ENCODE results near the gene PARVB. TPM values are rescaled to one million over a fixed set of nuclear protein-coding genes. Genes with fewer than 3 reads are reported as not detected.

PARVB gene
- total RNA-seq, 1 donor from 2014 or later: 22.1 TPM

DNA sequence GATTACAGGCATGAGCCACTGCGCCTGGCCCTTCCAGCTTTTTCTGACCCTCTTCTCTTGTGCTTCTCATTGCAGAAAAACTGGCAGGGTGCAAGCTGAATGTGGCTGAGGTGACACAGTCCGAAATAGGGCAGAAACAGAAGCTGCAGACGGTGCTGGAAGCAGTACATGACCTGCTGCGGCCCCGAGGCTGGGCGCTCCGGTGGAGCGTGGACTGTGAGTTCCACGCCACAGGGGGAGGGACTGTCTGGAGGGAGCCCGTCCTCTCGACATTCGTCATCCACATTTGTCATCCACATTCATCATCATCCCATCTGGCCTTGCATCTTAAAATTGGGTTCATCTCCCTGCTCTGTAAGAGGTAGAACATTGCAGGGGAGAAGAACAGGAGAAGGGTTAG lies 107.3 kb downstream of the PARVB start:
- no peak overlapping the region for H3K4me3 Mint-ChIP-seq
- DNase-seq (ENCODE audit: low spot score in 2 of 2, unreplicated experiment in 2 of 2): no peak
- no peaks in the 10 kb centered on the region for H3K27me3 Mint-ChIP-seq (ENCODE audit: low read depth)
- H3K4me1 Mint-ChIP-seq: no peaks in the 10 kb centered on the region
- TF ChIP-seq, protein P1, sequence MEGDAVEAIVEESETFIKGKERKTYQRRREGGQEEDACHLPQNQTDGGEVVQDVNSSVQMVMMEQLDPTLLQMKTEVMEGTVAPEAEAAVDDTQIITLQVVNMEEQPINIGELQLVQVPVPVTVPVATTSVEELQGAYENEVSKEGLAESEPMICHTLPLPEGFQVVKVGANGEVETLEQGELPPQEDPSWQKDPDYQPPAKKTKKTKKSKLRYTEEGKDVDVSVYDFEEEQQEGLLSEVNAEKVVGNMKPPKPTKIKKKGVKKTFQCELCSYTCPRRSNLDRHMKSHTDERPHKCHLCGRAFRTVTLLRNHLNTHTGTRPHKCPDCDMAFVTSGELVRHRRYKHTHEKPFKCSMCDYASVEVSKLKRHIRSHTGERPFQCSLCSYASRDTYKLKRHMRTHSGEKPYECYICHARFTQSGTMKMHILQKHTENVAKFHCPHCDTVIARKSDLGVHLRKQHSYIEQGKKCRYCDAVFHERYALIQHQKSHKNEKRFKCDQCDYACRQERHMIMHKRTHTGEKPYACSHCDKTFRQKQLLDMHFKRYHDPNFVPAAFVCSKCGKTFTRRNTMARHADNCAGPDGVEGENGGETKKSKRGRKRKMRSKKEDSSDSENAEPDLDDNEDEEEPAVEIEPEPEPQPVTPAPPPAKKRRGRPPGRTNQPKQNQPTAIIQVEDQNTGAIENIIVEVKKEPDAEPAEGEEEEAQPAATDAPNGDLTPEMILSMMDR (IDR thresholded peaks at IDR 0.05; ENCODE audit: unreplicated experiment): no peak
- peaks cover 18% of the 10 kb centered on the region for H3K9me3 Mint-ChIP-seq
- H3K27ac Mint-ChIP-seq: no peak overlapping the region
- H3K36me3 Mint-ChIP-seq: peaks cover 14% of the 10 kb centered on the region

DNA sequence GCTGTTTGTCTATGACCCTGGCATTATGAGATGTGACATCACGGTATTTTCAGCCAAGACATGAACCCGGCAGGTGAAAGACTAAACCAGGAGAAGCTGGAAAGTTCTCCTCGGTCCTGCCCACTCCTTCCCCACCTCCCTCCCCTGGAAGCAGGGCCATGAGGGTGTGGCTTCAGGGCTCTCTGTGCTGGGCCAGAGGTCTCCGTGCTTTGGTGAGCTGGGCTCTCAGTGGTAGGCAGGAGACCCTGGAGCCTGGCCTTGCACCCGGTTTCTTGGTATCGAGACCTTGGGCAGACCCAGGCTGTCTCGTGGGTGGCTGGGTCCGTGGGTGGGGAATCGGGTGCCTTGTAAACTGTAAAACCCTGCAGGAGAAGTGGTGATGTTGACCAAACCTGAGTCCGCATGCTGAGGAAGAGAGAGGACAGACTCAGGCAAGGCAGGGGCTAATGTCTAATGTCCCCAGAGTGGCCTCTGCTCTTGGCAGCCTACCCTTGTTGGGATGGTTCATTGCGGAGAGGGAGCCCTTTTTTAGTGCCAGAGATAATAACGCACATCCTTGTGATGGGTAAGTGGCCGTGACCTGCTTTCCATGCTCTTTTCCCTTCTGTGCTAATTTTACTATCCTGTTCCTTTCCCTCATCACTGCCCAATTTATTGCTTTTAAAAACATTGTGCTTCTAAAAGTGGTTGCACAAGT lies 108.0 kb downstream of the PARVB start:
- Mint-ChIP-seq H3K27me3 (ENCODE audit: low read depth) (no peaks in the 10 kb centered on the region), H3K9me3 (peaks cover 19% of the 10 kb centered on the region), H3K27ac (no peak overlapping the region), H3K36me3 (peaks cover 21% of the 10 kb centered on the region), H3K4me3 (no peak overlapping the region), H3K4me1 (no peaks in the 10 kb centered on the region)
- TF ChIP-seq, protein P1 (IDR thresholded peaks at IDR 0.05; ENCODE audit: unreplicated experiment): no peak
- DNase-seq (ENCODE audit: low spot score in 2 of 2, unreplicated experiment in 2 of 2): no peak

DNA sequence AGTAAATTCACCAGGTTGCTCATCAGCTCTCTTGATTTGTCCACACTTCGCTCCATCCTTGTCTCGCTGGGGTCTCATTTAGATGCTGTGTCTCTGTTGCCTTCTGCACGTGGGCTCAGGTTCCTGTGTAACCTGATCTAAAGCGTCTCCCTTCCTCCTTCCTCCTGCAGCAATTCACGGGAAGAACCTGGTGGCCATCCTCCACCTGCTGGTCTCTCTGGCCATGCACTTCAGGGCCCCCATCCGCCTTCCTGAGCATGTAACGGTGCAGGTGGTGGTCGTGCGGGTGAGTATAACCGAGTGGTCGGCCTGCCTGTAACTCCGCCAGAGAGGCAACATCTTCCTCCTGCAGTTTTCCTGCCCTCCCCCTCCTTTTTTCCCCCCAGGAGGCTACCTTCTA lies 108.6 kb downstream of the PARVB start:
- no peaks in the 10 kb centered on the region for H3K27me3 Mint-ChIP-seq (ENCODE audit: low read depth)
- no peak for DNase-seq (ENCODE audit: low spot score in 2 of 2, unreplicated experiment in 2 of 2)
- H3K9me3 Mint-ChIP-seq: peaks cover 17% of the 10 kb centered on the region
- no peaks in the 10 kb centered on the region for H3K4me1 Mint-ChIP-seq
- H3K27ac Mint-ChIP-seq: no peak overlapping the region
- H3K36me3 Mint-ChIP-seq: peaks cover 22% of the 10 kb centered on the region
- no peak overlapping the region for H3K4me3 Mint-ChIP-seq
- TF ChIP-seq, protein P1 (IDR thresholded peaks at IDR 0.05; ENCODE audit: unreplicated experiment): no peak

DNA sequence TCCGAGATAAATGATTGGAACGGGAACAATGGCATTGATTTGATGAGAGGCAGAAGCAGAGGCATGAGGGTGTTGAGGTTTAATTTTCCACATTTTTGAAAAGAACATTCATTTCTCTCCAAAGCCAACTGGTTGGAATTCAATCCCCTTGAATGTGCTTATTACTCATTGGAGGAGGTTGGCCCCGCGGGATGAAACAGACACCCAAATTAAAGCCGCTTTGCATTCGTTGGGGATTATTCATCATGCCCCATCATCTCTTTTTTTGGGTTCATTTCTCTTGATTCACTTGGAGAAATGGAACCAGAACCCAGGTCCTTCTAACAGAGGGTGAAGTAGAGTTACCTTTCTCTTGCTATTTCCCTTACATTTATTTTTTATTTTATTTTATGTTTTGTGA lies 109.1 kb downstream of the PARVB start:
- Mint-ChIP-seq H3K4me1 (no peaks in the 10 kb centered on the region), H3K27ac (no peak overlapping the region), H3K9me3 (peaks cover 19% of the 10 kb centered on the region), H3K27me3 (ENCODE audit: low read depth) (no peaks in the 10 kb centered on the region), H3K4me3 (no peak overlapping the region), H3K36me3 (peaks cover 26% of the 10 kb centered on the region)
- TF ChIP-seq, protein P1 (IDR thresholded peaks at IDR 0.05; ENCODE audit: unreplicated experiment): no peak
- no peak for DNase-seq (ENCODE audit: low spot score in 2 of 2, unreplicated experiment in 2 of 2)

DNA sequence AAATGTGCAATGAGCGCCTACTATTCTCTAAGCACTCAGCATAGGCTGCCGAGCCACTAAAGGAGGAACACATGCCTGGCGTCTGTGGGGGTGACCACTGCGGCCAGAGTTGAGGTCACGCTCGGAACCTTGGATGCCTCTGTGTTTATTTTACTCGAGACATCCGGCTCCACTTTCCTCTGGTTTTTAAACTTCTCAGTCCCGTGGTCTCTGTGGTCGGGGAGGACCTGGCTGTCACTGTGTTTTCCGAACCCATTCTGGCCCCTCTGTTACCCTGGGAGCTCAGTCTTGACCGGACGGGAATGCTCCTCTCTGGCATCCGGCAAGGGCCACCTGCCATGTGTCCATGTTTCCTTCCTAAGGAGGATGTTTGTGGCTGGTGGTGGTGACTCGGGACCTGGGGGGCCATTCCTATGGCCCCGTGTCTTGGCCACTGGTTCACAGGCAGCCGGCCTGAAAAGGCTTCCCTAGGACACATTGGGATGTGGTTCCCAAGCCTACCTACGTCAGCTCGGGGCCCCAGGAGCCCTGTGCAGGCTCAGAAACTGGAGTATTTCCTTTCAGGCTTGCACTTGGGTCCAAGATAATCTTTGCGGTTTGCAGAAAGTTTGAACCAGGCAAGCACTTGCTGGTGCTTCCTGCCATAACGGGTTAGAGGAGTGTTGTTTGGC lies 109.9 kb downstream of the PARVB start:
- Mint-ChIP-seq H3K4me3 (no peak overlapping the region), H3K36me3 (peaks cover 26% of the 10 kb centered on the region), H3K4me1 (no peaks in the 10 kb centered on the region), H3K27ac (no peak overlapping the region), H3K27me3 (ENCODE audit: low read depth) (no peaks in the 10 kb centered on the region), H3K9me3 (peaks cover 19% of the 10 kb centered on the region)
- DNase-seq (ENCODE audit: low spot score in 2 of 2, unreplicated experiment in 2 of 2): no peak
- TF ChIP-seq, protein P1 (IDR thresholded peaks at IDR 0.05; ENCODE audit: unreplicated experiment): no peak
